ENCODE data around the gene PDSS2. TPM values are rescaled to one million over a fixed set of nuclear protein-coding genes. Genes with fewer than 3 reads are reported as not detected.

Gene PDSS2
- total and polyA plus RNA-seq, 2 of the 4 experiments (the other 2 are of a cell fraction) = 8.6 to 9.2 TPM

GRCh38 chr6:107156617-107157016, 302.7 kb downstream of the PDSS2 start:
- no peak overlapping the region for H4K91ac ChIP-seq (ENCODE audit: insufficient read depth, low read depth, low read length)
- no peak overlapping the region for H2BK120ac ChIP-seq (ENCODE audit: low read depth, low read length)
- ATAC-seq (ENCODE audit: low read depth) (no peak), DNase-seq (no peak)
- dilution Hi-C loops (cut with HindIII; ENCODE audit: low sequenced_read_pairs, unreplicated experiment) = no loop called here
- no peak overlapping the region for H3K4me2 ChIP-seq (ENCODE audit: low read depth, low read length)
- H3K27ac ChIP-seq (ENCODE audit: insufficient read depth, low read length) = no peak overlapping the region
- no peak overlapping the region for H3K4me3 ChIP-seq (ENCODE audit: insufficient read depth, low read depth, low read length)
- in situ Hi-C loops (cut with MboI; ENCODE audit: low sequenced_read_pairs) = no loop called here
- H3K9ac ChIP-seq (ENCODE audit: low read depth, low read length) = no peak overlapping the region
- H3K14ac ChIP-seq (replicated peaks; ENCODE audit: low read depth, low read length) = no peak overlapping the region; the same call in 1 of the 2 replicates
- BruUV-seq (replicated peaks) = no TSS peak
- H2AK5ac ChIP-seq (ENCODE audit: low read depth, low read length) = no peak overlapping the region
- no peak overlapping the region for H2BK15ac ChIP-seq (ENCODE audit: low read depth, low read length)
- H3K79me1 ChIP-seq (ENCODE audit: low read depth in 1 of 2, low read length in 2 of 2) = no peaks in the 10 kb centered on the region
- intact Hi-C loops (cut with micrococcal nuclease) = no loop called here
- H2AFZ ChIP-seq (replicated peaks; ENCODE audit: low read length, poor library complexity) = no peak overlapping the region
- H2BK5ac ChIP-seq (ENCODE audit: low read depth, low read length, poor library complexity, severe bottlenecking) = no peak overlapping the region
- ChIA-PET CTCF (no interaction called here), POLR2A (ENCODE audit: unreplicated experiment) (no interaction called here)
- no peaks in the 10 kb centered on the region for H3K4me1 ChIP-seq (ENCODE audit: control insufficient read depth, insufficient read depth, low read length)
- WGBS, 2 experiments (ENCODE audit: extremely low coverage in 2 of 2, insufficient read length in 1 of 2) = 92% methylated on average over 2 of the region's 2 CpGs; no CpG with 5 or more reads in 1 of the 2 experiments
- H4K20me1 ChIP-seq (ENCODE audit: insufficient read depth, low read length) = no peaks in the 10 kb centered on the region
- no peak overlapping the region for H3K4ac ChIP-seq (ENCODE audit: low read depth, low read length)
- H2BK20ac ChIP-seq (ENCODE audit: low read depth, low read length) = no peak overlapping the region
- no peak overlapping the region for H4K8ac ChIP-seq (ENCODE audit: low read depth in 2 of 2, low read length in 2 of 2)
- H3K23ac ChIP-seq (ENCODE audit: low read depth, low read length) = no peak overlapping the region
- no peak overlapping the region for H3K18ac ChIP-seq (ENCODE audit: low read depth, low read length)
- H3K9me3 ChIP-seq (ENCODE audit: control insufficient read depth, insufficient read depth, low read length) = no peaks in the 10 kb centered on the region
- no peaks in the 10 kb centered on the region for H3K9me1 ChIP-seq (ENCODE audit: insufficient read depth, low read length)
- no peak for TF ChIP-seq FOS (IDR thresholded peaks at IDR 0.05; ENCODE audit: low read depth, low read length)
- no peak overlapping the region for H3K56ac ChIP-seq (ENCODE audit: extremely low read depth, insufficient read depth, low read length)
- no peaks in the 10 kb centered on the region for H3K27me3 ChIP-seq (ENCODE audit: control insufficient read depth, insufficient read depth, low read length)
- H3K36me3 ChIP-seq (ENCODE audit: control insufficient read depth, insufficient read depth, low read length) = no peaks in the 10 kb centered on the region
- H4K5ac ChIP-seq (ENCODE audit: low read depth, low read length) = no peak overlapping the region
- no peak overlapping the region for H2AK9ac ChIP-seq (replicated peaks; ENCODE audit: low read depth, low read length, poor library complexity)

Measured in IMR-90 (cell line).